SK-N-SH (cell line): ENCODE results near the gene SCARF1.

Experiments
- CTCF ChIP-seq: fragments of 200-600 bp; sonication (generic); IDR thresholded peaks from 2 replicates; pipeline ENCODE4 v1.6.1; 2017; ENCODE audit warnings: antibody characterized with exemption, mild to moderate bottlenecking, moderate library complexity
- EP300 ChIP-seq, 2 experiments: IDR thresholded peaks; 2 replicates each; pipeline versions ENCODE4 v1.4.0 to v1.6.1; 2012; ENCODE audit warnings: borderline replicate concordance in 1 of 2, low read depth in 1 of 2, low read length in 1 of 2
- EZH2phosphoT487 ChIP-seq: fragments of 200-600 bp; sonication (generic); IDR thresholded peaks from 2 replicates; pipeline ENCODE4 v1.6.1; 2017; ENCODE audit warnings: low read depth, mixed run types, mild to moderate bottlenecking, antibody characterized with exemption, moderate library complexity, borderline replicate concordance
- GATA2 ChIP-seq: sonication (generic); formaldehyde crosslinking; IDR thresholded peaks from 2 replicates; pipeline ENCODE4 v1.5.0; 2020; ENCODE audit warnings: mild to moderate bottlenecking, missing genetic modification reagents
- MAX ChIP-seq: IDR thresholded peaks from 2 replicates; pipeline ENCODE4 v1.4.0; 2012; ENCODE audit warnings: low read depth
- MEF2A ChIP-seq: IDR thresholded peaks from 2 replicates; pipeline ENCODE4 v1.4.0; 2012; ENCODE audit warnings: low read depth, borderline replicate concordance
- NRF1 ChIP-seq: IDR thresholded peaks from 2 replicates; pipeline ENCODE4 v1.6.1; 2012; ENCODE audit warnings: low read depth, mild to moderate bottlenecking, low read length
- PBX3 ChIP-seq: IDR thresholded peaks from 2 replicates; pipeline ENCODE4; 2012
- SMC3 ChIP-seq: IDR thresholded peaks from 2 replicates; pipeline ENCODE4 v1.6.1; 2012; ENCODE audit warnings: low read depth, low read length, improper control_type of control experiment
- TCF12 ChIP-seq: IDR thresholded peaks from 2 replicates; pipeline ENCODE4 v1.4.0; 2012
- USF1 ChIP-seq: IDR thresholded peaks from 2 replicates; pipeline ENCODE4 v1.4.0; 2012; ENCODE audit warnings: low read depth, borderline replicate concordance

GRCh38 chr17:1640329-1641064 is 5.0 kb downstream of the SCARF1 start:
- TF ChIP-seq SMC3 (no peak), NRF1 (no peak), PBX3 (no peak), USF1 (no peak), GATA2 (CRISPR knock-in tag) (no peak), MAX (no peak), TCF12 (no peak), EZH2phosphoT487 (no peak), CTCF (no peak), EP300 (IDR thresholded peaks at IDR 0.05; ENCODE audit: borderline replicate concordance in 1 of 2, low read depth in 1 of 2, low read length in 1 of 2) (no peak), MEF2A (no peak)
